ENCODE measurements around the gene C4B.

C4B gene

DNA sequence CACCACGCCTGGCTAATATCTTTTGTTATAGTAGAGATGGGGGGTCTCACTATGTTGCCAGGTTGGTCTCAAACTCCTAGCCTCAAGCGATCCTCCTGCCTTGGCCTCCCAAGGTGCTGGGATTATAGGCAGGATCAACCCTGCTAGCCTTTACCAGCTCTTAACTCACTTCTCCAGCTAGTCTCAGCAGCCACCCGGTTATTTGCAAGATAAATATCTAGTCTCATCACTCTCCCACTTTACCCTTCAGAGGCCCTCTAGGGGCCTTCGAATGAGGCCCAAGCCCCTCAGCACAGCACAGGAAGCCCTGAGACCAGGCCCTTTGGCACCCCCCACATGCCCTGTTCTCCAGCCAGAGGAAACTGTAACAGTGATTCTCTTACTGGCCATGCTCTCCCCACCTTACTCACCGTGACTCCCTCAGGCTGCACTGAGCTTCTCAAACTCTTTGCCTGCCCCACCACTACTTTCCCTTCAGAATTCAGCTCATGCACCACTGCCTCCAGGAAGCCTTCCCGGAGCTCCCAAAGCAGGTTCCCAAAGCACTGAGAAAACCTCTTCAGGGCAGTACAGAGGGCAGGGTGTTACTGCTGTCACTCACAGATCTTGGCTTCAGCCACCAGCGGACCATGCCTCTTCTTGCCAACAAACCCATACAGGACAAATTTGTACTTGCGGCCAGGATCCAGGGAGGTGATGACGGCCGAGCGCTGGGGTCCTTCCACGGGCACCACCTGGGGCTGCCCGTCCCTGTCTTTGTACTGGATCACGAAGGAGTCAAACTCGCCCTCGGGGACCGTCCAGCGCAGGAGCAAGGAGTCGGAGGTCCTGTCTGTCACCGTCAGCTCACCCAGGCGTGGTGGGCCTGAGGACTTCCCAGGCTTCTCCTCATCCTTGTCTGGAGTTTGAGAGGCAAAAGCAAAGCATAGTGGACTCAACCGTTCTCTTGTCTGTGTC lies 69.5 kb downstream of the C4B start:
- no peak for DNase-seq

- DNase-seq = no peak
Observed at GRCh38 chr6:32084780-32085179, 70.2 kb downstream of the C4B start.
